GM18519 (cell line): Measurements from ENCODE around the gene UTP4.

Source experiments
- ATAC-seq: cut with Tn5 transposase; IDR thresholded peaks from one replicate; pipeline ENCODE4 v1.9.1; 2021; ENCODE audit warnings: mild to moderate bottlenecking, moderate library complexity; ENCODE audit not compliant: unreplicated experiment, low FRiP score

UTP4 gene

DNA sequence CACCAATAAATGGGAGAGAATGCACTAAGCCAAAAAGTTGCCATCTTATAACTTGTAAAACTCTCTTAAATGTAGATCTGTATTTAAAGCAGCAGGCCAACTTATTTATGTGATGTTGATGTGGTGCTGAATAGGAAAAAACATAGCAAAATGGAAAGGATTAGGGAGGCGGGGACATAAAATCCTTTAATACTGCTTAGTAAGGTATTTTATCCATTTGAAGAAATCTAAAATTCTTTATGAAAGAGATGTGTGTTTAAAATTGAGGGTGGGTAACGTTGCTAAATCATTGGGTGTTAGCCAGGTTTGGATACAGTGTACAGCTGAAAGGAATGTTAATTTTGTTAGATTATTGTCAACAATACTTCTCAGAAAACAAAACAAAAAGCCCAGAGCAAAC is 68.8 kb downstream of the UTP4 start:
- no peak for ATAC-seq

DNA sequence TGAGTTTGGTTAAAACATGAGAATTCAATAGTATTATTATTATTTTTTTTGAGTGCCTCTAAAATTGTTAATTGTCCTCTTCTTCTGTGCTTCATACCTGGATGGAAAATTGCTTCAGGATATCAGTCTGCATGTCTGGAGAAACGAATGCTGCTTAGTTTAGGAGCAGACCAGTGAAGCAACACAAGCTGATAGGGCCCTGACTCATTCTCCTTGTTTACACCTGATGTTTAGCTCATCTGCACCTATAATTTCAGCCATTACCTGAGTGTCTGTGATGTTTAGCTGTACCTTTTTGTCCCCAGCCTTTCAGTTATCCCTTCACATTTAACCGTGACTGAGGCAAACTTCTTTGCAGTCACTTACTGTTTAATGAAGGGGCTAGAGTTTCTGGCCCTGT is 69.3 kb downstream of the UTP4 start:
- ATAC-seq, result no peak

- no peak for ATAC-seq
Observed at GRCh38 chr16:69204172-69204571, 71.7 kb downstream of the UTP4 start.

- no peak for ATAC-seq
Observed at GRCh38 chr16:69209735-69210134, 77.3 kb downstream of the UTP4 start.

- no peak for ATAC-seq
Observed at GRCh38 chr16:69217433-69217832, 85.0 kb downstream of the UTP4 start.
